ENCODE results near the gene POLR3E.

DNA sequence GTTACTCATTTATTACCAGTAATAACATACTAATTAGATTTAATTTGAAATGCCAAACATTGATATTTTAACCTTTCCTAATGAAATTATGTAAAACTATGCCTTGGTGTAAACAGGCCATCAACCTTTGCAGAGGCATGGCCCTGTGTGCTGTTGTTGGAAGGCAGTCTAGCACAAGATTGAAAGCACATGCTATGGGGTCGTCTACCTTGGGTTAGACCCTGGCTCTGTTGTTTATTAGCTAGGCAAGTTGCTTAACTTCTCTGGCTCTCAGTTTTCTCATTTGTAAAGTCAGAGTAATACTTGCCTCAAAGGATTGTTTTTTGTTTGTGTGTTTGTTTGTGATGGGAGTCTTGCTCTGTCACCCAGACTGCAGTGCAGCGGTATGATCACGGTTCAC, 86.6 kb downstream of the POLR3E start:
- no peak for TF ChIP-seq POLR2A (IDR thresholded peaks at IDR 0.05)
- TF ChIP-seq, protein P1, sequence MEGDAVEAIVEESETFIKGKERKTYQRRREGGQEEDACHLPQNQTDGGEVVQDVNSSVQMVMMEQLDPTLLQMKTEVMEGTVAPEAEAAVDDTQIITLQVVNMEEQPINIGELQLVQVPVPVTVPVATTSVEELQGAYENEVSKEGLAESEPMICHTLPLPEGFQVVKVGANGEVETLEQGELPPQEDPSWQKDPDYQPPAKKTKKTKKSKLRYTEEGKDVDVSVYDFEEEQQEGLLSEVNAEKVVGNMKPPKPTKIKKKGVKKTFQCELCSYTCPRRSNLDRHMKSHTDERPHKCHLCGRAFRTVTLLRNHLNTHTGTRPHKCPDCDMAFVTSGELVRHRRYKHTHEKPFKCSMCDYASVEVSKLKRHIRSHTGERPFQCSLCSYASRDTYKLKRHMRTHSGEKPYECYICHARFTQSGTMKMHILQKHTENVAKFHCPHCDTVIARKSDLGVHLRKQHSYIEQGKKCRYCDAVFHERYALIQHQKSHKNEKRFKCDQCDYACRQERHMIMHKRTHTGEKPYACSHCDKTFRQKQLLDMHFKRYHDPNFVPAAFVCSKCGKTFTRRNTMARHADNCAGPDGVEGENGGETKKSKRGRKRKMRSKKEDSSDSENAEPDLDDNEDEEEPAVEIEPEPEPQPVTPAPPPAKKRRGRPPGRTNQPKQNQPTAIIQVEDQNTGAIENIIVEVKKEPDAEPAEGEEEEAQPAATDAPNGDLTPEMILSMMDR (IDR thresholded peaks at IDR 0.05), result no peak
